ENCODE results near the gene ZBTB20.

DNA sequence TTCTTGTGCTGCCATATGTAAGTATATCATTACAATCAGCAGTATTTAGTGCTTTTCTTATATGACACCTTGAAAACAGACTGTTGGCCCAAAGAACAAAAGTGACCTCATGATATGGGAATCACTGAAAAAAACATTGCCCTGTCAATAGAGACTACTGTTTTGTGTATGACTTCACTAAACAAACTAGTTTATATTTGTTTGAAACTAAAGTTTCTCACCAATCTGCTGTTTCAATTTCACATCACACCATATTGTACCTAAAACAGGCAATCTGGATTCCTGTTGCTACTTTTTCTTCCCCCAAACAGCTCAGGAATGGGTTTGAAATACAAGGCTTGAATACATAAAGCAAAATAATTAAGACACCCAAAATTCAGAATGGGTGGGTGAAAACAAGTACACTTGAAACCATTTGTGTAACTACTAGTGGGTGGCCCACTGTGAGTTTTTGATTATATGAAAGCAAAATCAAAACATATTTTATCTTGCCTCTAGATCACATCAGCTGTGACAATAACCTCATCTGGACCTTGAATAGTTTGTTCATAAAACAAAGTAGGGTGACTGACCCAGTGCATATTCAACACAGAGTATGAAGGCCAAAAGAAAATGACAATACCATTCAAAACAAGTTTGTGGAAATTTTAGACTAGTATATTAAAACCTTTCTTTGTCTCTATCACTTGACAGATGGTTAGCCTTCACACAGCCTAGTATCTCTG is 5.9 kb downstream of the ZBTB20 start:
- TF ChIP-seq, protein P1, sequence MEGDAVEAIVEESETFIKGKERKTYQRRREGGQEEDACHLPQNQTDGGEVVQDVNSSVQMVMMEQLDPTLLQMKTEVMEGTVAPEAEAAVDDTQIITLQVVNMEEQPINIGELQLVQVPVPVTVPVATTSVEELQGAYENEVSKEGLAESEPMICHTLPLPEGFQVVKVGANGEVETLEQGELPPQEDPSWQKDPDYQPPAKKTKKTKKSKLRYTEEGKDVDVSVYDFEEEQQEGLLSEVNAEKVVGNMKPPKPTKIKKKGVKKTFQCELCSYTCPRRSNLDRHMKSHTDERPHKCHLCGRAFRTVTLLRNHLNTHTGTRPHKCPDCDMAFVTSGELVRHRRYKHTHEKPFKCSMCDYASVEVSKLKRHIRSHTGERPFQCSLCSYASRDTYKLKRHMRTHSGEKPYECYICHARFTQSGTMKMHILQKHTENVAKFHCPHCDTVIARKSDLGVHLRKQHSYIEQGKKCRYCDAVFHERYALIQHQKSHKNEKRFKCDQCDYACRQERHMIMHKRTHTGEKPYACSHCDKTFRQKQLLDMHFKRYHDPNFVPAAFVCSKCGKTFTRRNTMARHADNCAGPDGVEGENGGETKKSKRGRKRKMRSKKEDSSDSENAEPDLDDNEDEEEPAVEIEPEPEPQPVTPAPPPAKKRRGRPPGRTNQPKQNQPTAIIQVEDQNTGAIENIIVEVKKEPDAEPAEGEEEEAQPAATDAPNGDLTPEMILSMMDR (IDR thresholded peaks at IDR 0.05; ENCODE audit: low read length): no peak
- no peak for TF ChIP-seq EZH2phosphoT487 (IDR thresholded peaks at IDR 0.05; ENCODE audit: low read length)
- TF ChIP-seq EZH2 (optimal IDR thresholded peaks at IDR 0.05; ENCODE audit: low read depth, low read length): no peak

Measured in MM.1S (cell line).